Dermis microvascular lymphatic vessel endothelial cell (primary cell): Measurements from ENCODE around the gene OR4C12. TPM values are rescaled to one million over a fixed set of nuclear protein-coding genes. Genes with fewer than 3 reads are reported as not detected.
"Not testable (repeated sequence)": the region's sequence is repeated elsewhere in the genome, so short reads cannot be mapped to it uniquely, and the experiment has no call there.

Experiments used
- DNase-seq, 2 donors: peaks; one replicate each; pipeline versions ENCODE4 v3.0.0 to v3.0.0-alpha.2; 2010; ENCODE audit warnings: low read depth in 2 of 2
- total RNA-seq: library from RNA; depleted of rRNA; stranded (reverse); fragments of >200 nt; gene quantifications from 2 replicates; pipeline ENCODE4 v1.2.1, GENCODE V29; 2014

Gene OR4C12
- not detected in 2 replicates for total RNA-seq

DNA sequence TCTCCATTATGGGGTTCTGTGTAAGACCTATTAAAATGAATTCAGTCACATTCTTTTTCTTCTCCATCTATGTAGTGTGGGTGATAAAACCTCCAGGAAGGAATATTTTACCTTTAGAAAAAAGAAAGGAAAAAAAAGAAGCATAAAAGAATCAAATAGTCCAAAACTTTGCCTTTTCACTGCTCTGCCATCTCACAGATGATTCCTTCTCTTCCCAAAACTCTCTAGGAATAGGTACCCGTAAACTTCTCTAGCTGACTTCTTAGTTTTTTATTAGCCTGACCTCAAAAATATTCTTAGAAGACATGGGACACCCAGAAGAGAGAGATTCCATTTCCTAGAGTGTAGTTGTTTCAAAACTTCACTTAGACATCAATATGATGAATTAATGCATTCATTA lies at the start of gene OR4C12:
Gene OR4C12 (minus strand): TSS at position 101 of the 400 bp plus-strand sequence. CDS start 34 bp downstream, at position 67.
- not testable (repeated sequence) for DNase-seq

GRCh38 chr11:50030193-50030592 lies 47.9 kb upstream of the OR4C12 start:
- no peak for DNase-seq

DNA sequence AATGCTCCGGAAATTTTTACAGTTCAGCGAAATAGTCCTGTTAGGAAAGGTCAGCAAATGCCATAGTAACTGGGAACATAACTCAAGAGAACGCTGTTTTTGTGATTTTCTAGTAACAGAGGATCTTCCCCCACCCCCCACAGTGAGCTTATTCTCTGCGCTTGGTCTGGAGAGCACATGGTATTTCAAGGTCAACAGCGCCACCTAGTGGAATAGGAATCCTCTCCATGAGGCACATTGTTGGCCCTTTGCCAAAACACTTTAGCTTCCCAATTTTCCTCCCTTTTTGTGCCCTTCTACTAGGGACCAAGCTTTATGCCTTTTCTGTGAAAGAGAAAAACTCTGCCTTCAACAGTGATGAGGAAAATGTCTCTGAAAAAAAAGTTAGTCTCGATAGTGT lies 13.2 kb upstream of the OR4C12 start:
- peak; percentile 12 to 75 for DNase-seq

- not testable (repeated sequence) for DNase-seq
Observed at GRCh38 chr11:49973439-49973838, 8.9 kb downstream of the OR4C12 start.

DNA sequence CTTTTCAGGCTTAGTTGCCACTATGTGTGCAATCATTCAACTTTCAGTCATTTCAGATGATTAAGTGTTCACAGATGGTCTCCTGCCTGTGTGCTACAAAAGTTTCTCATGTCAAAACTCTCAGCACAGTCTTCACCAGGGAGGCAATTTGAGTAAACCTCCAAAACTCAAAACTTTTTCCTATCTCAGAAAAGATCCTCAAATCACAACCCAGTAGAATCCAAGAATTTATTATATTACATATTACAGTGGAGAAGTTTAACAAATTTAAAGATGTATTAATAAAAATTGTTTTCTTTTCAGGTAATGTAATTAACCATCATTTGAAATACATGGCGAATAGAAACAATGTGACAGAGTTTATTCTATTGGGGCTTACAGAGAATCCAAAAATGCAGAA lies 30.2 kb downstream of the OR4C12 start, which contains the start of gene OR4C13:
Gene OR4C13 (plus strand): TSS at position 301 of the 400 bp plus-strand sequence. CDS start 32 bp downstream, at position 333.
- DNase-seq = no peak

- DNase-seq = not testable (repeated sequence)
Observed at GRCh38 chr11:49948701-49949100, 33.6 kb downstream of the OR4C12 start.

Other genes starting within 250 kb of the OR4C12 start
- not detected in 2 replicates for gene OR4C13, start 30.1 kb downstream of the OR4C12 start, total RNA-seq
- gene OR4C45, start 50.3 kb upstream of the OR4C12 start, total RNA-seq = not detected in 2 replicates